CD8-positive, alpha-beta memory T cell (primary cell): ENCODE data around the gene TNFAIP8L3. TPM values are rescaled to one million over a fixed set of nuclear protein-coding genes. Genes with fewer than 3 reads are reported as not detected.

Experiments used
- CTCF ChIA-PET: fragments of 350-600 bp; sonication (Branson Sonifier 250); formaldehyde crosslinking; loops from one replicate; lab custom pipeline; 2021; ENCODE audit warnings: antibody characterized with exemption; lab: Charles Lee
- POLR2A ChIA-PET: fragments of 350-600 bp; sonication (Branson Sonifier 250); formaldehyde crosslinking; loops from one replicate; lab custom pipeline; 2021; ENCODE audit warnings: antibody characterized with exemption; lab: Charles Lee
- DNase-seq, 5 donors: peaks; one replicate each; pipeline versions ENCODE4 v3.0.0 to v3.0.0-alpha.2; 2020 to 2022; ENCODE audit warnings: mixed read lengths in 1 of 5
- H3K27ac ChIP-seq: one replicate; pipeline ENCODE4 v1.7.0; 2013; ENCODE audit warnings: low read depth, mild to moderate bottlenecking, low read length, moderate library complexity
- H3K27me3 ChIP-seq: 2 replicates; pipeline ENCODE4 v1.7.0; 2013; ENCODE audit warnings: low read length, mild to moderate bottlenecking; ENCODE audit not compliant: insufficient read depth, poor library complexity, severe bottlenecking
- H3K36me3 ChIP-seq: 2 replicates; pipeline ENCODE4 v1.7.0; 2013; ENCODE audit warnings: mild to moderate bottlenecking, low read length, moderate library complexity; ENCODE audit not compliant: insufficient read depth
- H3K4me1 ChIP-seq: 2 replicates; pipeline ENCODE4 v1.7.0; 2013; ENCODE audit warnings: mild to moderate bottlenecking, low read length, moderate library complexity; ENCODE audit not compliant: insufficient read depth
- H3K4me3 ChIP-seq: 2 replicates; pipeline ENCODE4 v1.7.0; 2013; ENCODE audit warnings: mild to moderate bottlenecking, low read length
- H3K9me3 ChIP-seq: 2 replicates; pipeline ENCODE4 v1.7.0; 2013; ENCODE audit warnings: mild to moderate bottlenecking, low read length
- H3K27ac Mint-ChIP-seq, 8 donors: one replicate each; pipeline ENCODE4 v1.8.0; 2020 to 2021; ENCODE audit warnings: mixed read lengths in 8 of 8, mild to moderate bottlenecking in 6 of 8, inconsistent platforms in 3 of 8, moderate library complexity in 3 of 8
- H3K27me3 Mint-ChIP-seq, 2 donors: one replicate each; pipeline ENCODE4 v1.8.0; 2020 to 2021; ENCODE audit warnings: mixed read lengths in 2 of 2, mild to moderate bottlenecking in 1 of 2, moderate library complexity in 1 of 2
- H3K36me3 Mint-ChIP-seq, 3 donors: one replicate each; pipeline ENCODE4 v1.8.0; 2020 to 2021; ENCODE audit warnings: mixed read lengths in 3 of 3, inconsistent platforms in 1 of 3, mild to moderate bottlenecking in 1 of 3
- H3K4me1 Mint-ChIP-seq, 3 donors: one replicate each; pipeline ENCODE4 v1.8.0; 2020 to 2021; ENCODE audit warnings: mixed read lengths in 3 of 3, inconsistent platforms in 1 of 3, mild to moderate bottlenecking in 1 of 3
- H3K4me3 Mint-ChIP-seq, 7 donors: one replicate each; pipeline ENCODE4 v1.8.0; 2020 to 2021; ENCODE audit warnings: mixed read lengths in 7 of 7, mild to moderate bottlenecking in 6 of 7, moderate library complexity in 4 of 7, inconsistent platforms in 2 of 7
- H3K9me3 Mint-ChIP-seq, 5 donors: one replicate each; pipeline ENCODE4 v1.8.0; 2020 to 2022; ENCODE audit warnings: mixed read lengths in 5 of 5, mild to moderate bottlenecking in 3 of 5, moderate library complexity in 2 of 5, inconsistent platforms in 1 of 5
- polyA plus RNA-seq: library from polyadenylated mRNA; unstranded; fragments of 300-500 nt; fragmentation: Illumina TruSeq; gene quantifications from one replicate; pipeline ENCODE4 v1.2.3, GENCODE V29; 2021
- total RNA-seq, 2 experiments: library from RNA; stranded (reverse); gene quantifications; one replicate each; pipeline ENCODE4 v1.2.3, GENCODE V29; 2021

TNFAIP8L3 gene
- total and polyA plus RNA-seq, 3 experiments from 2014 or later: 1.7 to 2.1 TPM; not detected in 1

DNA sequence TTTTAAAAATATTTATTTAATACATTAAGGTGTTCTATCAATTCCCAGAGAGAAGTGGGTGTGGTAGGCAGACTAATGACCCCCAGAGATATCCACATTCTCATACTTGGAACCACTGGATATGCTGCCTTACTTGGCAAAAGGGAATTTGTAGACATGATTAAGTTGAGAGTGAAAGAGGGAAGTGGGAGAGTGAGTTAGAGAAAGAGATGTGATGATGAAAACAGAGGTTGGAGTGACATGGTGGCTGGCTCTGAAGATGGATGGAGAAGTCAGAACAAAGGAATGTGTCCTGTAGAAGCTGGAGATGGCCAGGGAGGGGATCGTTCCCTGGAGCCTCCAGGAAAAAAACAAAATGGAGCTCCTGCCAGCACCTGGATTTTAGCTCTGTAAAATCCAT, 32.0 kb downstream of the TNFAIP8L3 start:
- no peak overlapping the region for H3K27ac Mint-ChIP-seq

DNA sequence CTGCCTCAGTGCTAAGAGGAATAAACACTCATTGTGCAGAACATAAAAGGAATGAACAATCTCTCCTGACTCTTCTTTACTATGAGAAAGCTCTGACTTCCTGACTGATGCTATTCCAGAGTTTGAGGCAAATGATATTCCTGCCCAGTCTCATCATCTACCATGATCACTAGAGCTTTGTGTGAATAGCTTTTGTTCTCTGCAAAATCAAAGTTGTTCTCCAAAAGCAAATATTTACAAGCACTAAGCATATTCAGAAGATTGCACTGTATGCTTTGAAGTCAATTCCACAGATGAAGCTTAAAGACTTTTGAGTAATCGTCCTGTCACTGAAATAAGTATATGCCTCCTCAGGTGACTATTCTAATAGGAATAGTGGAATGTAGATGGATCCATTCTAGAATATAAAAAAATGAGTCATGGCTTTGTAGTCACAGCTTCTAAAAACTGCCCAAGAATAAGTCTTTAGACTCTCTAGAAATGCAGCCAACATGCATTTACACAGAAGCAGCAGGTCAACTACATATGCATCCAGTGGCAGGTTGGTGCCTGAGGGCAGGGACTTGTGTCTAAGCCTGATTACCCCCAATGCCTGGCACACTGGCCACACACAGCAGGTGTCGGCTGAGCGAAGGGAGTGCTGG, 34.6 kb downstream of the TNFAIP8L3 start:
- H3K9me3 ChIP-seq: no peaks in the 10 kb centered on the region
- H3K27me3 ChIP-seq: no peaks in the 10 kb centered on the region
- no peak overlapping the region for H3K4me3 ChIP-seq
- ChIA-PET POLR2A (no interaction called here), CTCF (no interaction called here)
- no peaks in the 10 kb centered on the region for H3K36me3 Mint-ChIP-seq
- H3K4me3 Mint-ChIP-seq: no peak overlapping the region
- no peak for DNase-seq
- H3K9me3 Mint-ChIP-seq: no peaks in the 10 kb centered on the region
- H3K27ac Mint-ChIP-seq: no peak overlapping the region
- no peaks in the 10 kb centered on the region for H3K4me1 ChIP-seq
- H3K27ac ChIP-seq: no peak overlapping the region
- peaks cover 4 to 39% of the 10 kb centered on the region in 2 donors for H3K27me3 Mint-ChIP-seq
- H3K4me1 Mint-ChIP-seq: no peaks in the 10 kb centered on the region
- H3K36me3 ChIP-seq: no peaks in the 10 kb centered on the region

More for the DNA sequence above, 32.0 kb downstream of the TNFAIP8L3 start:
- Histone ChIP-seq H3K9me3 (no peaks in the 10 kb centered on the region), H3K4me1 (no peaks in the 10 kb centered on the region), H3K36me3 (no peaks in the 10 kb centered on the region), H3K27me3 (no peaks in the 10 kb centered on the region), H3K4me3 (no peak overlapping the region), H3K27ac (no peak overlapping the region)
- DNase-seq: no peak
- Mint-ChIP-seq H3K36me3 (no peaks in the 10 kb centered on the region), H3K27me3 (peaks cover 8 to 32% of the 10 kb centered on the region in 2 donors), H3K9me3 (no peaks in the 10 kb centered on the region), H3K4me1 (no peaks in the 10 kb centered on the region), H3K4me3 (no peak overlapping the region)
- CTCF ChIA-PET: no interaction called here
- POLR2A ChIA-PET: no interaction called here

DNA sequence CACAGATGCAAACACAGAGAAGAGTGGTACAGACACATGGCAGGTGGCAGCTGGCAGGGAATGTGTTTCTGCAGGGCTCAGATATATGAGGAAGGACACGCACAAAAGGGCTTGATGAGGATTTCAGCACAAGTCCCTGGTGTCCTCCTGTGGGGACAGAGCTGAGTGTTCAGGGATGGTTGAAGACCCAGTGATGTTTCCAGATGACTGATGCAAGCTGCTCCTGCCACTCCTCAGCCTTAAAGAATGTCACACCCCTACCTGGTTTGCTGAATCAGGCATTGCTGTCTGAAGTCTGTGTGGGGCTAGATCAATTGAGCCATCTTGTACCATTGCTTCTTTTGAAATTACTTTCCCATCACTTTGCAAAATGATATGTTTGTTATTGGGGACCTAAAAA, 40.2 kb downstream of the TNFAIP8L3 start:
- H3K36me3 Mint-ChIP-seq: no peaks in the 10 kb centered on the region

DNA sequence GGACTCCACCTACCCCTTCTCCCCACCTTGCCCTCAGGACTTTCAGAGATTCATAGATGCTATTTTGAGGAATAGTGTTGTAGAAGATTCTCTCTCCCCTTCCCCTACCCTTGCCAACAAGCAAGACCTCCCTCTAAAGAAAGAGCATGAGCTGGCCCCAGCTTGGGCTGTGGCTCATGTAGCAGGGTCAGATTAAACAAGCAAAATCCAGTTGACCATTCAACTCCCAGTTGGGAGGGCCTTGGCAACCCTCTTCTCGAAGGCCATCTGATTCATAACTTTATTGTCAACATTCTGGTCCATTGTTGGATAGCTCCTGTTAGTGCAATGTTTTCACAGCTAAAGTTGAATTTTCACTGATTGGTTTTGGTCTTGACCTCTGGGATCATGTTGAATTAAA, 41.1 kb downstream of the TNFAIP8L3 start:
- H3K4me1 Mint-ChIP-seq: no peaks in the 10 kb centered on the region
- CTCF ChIA-PET: no interaction called here
- no peaks in the 10 kb centered on the region for H3K36me3 ChIP-seq
- DNase-seq: no peak
- H3K27me3 ChIP-seq: no peaks in the 10 kb centered on the region
- no peak overlapping the region for H3K27ac Mint-ChIP-seq
- H3K9me3 ChIP-seq: no peaks in the 10 kb centered on the region
- H3K4me1 ChIP-seq: no peaks in the 10 kb centered on the region
- no peak overlapping the region for H3K27ac ChIP-seq
- H3K36me3 Mint-ChIP-seq: no peaks in the 10 kb centered on the region
- H3K27me3 Mint-ChIP-seq: peaks cover 11 to 38% of the 10 kb centered on the region in 2 donors
- no peak overlapping the region for H3K4me3 ChIP-seq
- no peak overlapping the region for H3K4me3 Mint-ChIP-seq
- POLR2A ChIA-PET: no interaction called here
- H3K9me3 Mint-ChIP-seq: no peaks in the 10 kb centered on the region

More for the DNA sequence above, 40.2 kb downstream of the TNFAIP8L3 start:
- DNase-seq: no peak
- Histone ChIP-seq H3K4me1 (no peaks in the 10 kb centered on the region), H3K36me3 (no peaks in the 10 kb centered on the region), H3K9me3 (no peaks in the 10 kb centered on the region), H3K4me3 (no peak overlapping the region), H3K27ac (no peak overlapping the region), H3K27me3 (no peaks in the 10 kb centered on the region)
- CTCF ChIA-PET: no interaction called here
- H3K9me3 Mint-ChIP-seq: no peaks in the 10 kb centered on the region
- no peak overlapping the region for H3K27ac Mint-ChIP-seq
- peaks cover 11 to 42% of the 10 kb centered on the region in 2 donors for H3K27me3 Mint-ChIP-seq
- H3K4me3 Mint-ChIP-seq: no peak overlapping the region
- POLR2A ChIA-PET: no interaction called here
- H3K4me1 Mint-ChIP-seq: no peaks in the 10 kb centered on the region

DNA sequence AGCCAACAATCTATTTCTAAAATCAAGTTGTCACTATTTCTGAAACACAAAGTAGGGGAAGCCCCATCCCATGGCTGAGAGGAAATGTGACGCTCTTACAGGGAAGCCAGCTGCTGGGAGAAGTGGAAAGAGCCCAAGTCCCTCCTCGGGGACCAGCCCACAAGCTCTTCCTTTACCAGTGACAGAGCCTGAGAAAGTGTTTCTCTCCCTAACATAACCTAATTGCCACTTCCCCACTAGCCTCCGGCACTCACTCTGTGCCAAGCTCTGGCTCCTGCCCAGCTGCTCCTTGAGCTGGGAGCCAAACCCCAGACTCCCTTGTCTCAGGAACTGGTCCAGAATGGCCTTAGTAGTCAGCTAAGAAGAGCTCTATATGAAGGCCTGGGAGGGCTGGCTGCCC, 42.9 kb downstream of the TNFAIP8L3 start:
- no peaks in the 10 kb centered on the region for H3K36me3 Mint-ChIP-seq
- no peak overlapping the region for H3K4me3 Mint-ChIP-seq
- H3K9me3 Mint-ChIP-seq: no peaks in the 10 kb centered on the region
- DNase-seq: no peak
- no peak overlapping the region for H3K27ac Mint-ChIP-seq
- ChIA-PET CTCF (no interaction called here), POLR2A (no interaction called here)
- Histone ChIP-seq H3K4me1 (no peaks in the 10 kb centered on the region), H3K36me3 (no peaks in the 10 kb centered on the region), H3K4me3 (no peak overlapping the region), H3K9me3 (no peaks in the 10 kb centered on the region), H3K27me3 (no peaks in the 10 kb centered on the region), H3K27ac (no peak overlapping the region)
- no peaks in the 10 kb centered on the region for H3K4me1 Mint-ChIP-seq
- H3K27me3 Mint-ChIP-seq: peaks cover 11 to 27% of the 10 kb centered on the region in 2 donors

DNA sequence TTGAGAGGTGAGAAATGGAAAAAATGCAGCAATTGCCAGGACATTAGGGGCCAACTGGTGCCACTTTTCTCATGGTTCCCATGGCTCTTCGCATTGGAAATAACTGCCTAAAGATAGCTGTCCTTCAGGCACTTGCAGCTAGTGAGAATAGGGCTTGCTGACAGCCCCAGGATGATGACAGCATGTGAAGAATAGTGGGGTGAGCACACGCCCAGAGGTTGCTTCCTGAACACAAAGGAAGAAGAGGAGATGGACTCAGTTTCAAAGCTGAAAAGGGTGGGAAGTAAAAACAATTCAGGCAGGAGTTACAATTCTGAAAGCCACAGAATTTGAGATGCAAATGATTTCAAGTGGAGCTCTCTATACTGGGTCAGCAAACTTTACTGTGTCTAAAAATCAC, 45.6 kb downstream of the TNFAIP8L3 start:
- Histone ChIP-seq H3K36me3 (no peaks in the 10 kb centered on the region), H3K27me3 (no peaks in the 10 kb centered on the region), H3K9me3 (no peaks in the 10 kb centered on the region), H3K4me1 (no peaks in the 10 kb centered on the region), H3K4me3 (no peak overlapping the region), H3K27ac (no peak overlapping the region)
- POLR2A ChIA-PET: no interaction called here
- Mint-ChIP-seq H3K27ac (peak overlapping the region in 1 of 8 donors; percentile 67), H3K4me3 (no peak overlapping the region), H3K27me3 (peaks cover 4 to 20% of the 10 kb centered on the region in 2 donors), H3K36me3 (peaks cover 0 to 4% (median 0%) of the 10 kb centered on the region in 3 donors), H3K9me3 (no peaks in the 10 kb centered on the region), H3K4me1 (no peaks in the 10 kb centered on the region)
- DNase-seq: no peak
- CTCF ChIA-PET: no interaction called here

DNA sequence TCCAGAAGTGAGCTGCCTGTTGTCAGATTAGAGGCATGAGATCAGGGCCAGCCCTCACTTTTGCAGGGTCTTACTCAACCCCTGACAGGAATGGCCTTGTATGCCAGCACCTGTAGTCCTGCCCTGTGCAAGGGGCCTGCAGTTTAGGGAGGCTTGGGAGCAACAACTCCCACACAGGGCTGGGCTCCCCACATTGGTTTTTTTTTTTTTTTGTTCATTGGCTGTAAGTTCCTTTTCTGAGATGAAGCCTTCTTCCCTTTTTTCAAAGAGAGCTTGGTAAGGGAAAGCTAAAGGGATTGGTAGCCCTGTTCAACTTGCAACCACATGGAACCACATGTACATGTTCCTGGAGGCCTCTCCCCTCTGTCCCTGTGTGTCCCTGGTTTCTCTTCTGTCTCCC, 46.4 kb downstream of the TNFAIP8L3 start:
- Histone ChIP-seq H3K27ac (no peak overlapping the region), H3K4me1 (no peaks in the 10 kb centered on the region), H3K27me3 (no peaks in the 10 kb centered on the region), H3K9me3 (no peaks in the 10 kb centered on the region), H3K36me3 (no peaks in the 10 kb centered on the region), H3K4me3 (no peak overlapping the region)
- CTCF ChIA-PET: no interaction called here
- POLR2A ChIA-PET: no interaction called here
- peaks cover 0 to 4% (median 0%) of the 10 kb centered on the region in 3 donors for H3K36me3 Mint-ChIP-seq
- no peaks in the 10 kb centered on the region for H3K4me1 Mint-ChIP-seq
- H3K27me3 Mint-ChIP-seq: peaks cover 3 to 18% of the 10 kb centered on the region in 2 donors
- H3K9me3 Mint-ChIP-seq: no peaks in the 10 kb centered on the region
- no peak for DNase-seq
- H3K4me3 Mint-ChIP-seq: no peak overlapping the region
- H3K27ac Mint-ChIP-seq: no peak overlapping the region

DNA sequence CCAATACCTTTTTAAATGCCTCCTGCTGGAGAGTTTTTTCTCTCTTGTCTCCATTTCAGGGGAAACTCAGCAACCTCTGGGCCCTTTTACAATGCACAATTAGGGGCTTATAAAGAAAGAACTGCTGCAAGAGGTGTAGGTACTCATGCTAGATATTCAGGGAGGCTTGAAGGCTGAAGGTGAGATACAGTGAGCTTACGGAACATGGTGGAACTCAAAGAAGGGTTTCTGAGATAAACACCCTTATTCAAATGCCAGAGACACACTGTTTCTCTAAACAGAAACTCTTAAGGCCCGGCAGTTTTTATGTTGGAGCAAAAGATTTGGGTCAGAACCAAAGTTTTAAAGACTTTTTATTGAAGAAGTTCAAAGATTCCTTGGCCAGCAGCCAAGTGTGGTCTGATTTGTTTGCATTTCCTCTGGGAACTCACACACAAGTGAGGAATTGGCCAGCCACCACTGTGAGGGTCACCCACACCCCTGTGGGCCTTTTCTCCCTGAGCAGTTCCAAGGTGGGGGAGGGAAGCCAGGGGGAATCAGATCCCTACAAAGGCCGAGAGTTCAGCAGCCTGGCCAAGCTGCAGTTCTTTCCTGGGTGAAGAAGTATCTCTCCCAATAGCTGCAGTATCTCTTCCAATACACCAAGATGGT, 47.8 kb downstream of the TNFAIP8L3 start:
- ChIA-PET CTCF (no interaction called here), POLR2A (no interaction called here)
- no peak for DNase-seq
- H3K36me3 Mint-ChIP-seq: peaks cover 0 to 7% (median 0%) of the 10 kb centered on the region in 3 donors
- no peaks in the 10 kb centered on the region for H3K9me3 Mint-ChIP-seq
- H3K27ac ChIP-seq: no peak overlapping the region
- no peaks in the 10 kb centered on the region for H3K4me1 Mint-ChIP-seq
- H3K4me3 Mint-ChIP-seq: no peak overlapping the region
- H3K9me3 ChIP-seq: no peaks in the 10 kb centered on the region
- no peaks in the 10 kb centered on the region for H3K27me3 ChIP-seq
- H3K4me3 ChIP-seq: no peak overlapping the region
- no peak overlapping the region for H3K27ac Mint-ChIP-seq
- no peaks in the 10 kb centered on the region for H3K4me1 ChIP-seq
- no peaks in the 10 kb centered on the region for H3K36me3 ChIP-seq
- H3K27me3 Mint-ChIP-seq: peaks cover 0 to 10% of the 10 kb centered on the region in 2 donors
